Loucy (cell line): ENCODE measurements around the gene SIRPA.

Source experiments
- EZH2phosphoT487 ChIP-seq: fragments of 200-600 bp; IDR thresholded peaks from 2 replicates; pipeline ENCODE4 v1.6.1; 2018; ENCODE audit warnings: antibody characterized with exemption, mild to moderate bottlenecking, moderate library complexity, borderline replicate concordance
- TF ChIP-seq, protein P1 (sequence below): fragments of 200-600 bp; sonication (generic); conservative IDR thresholded peaks from 2 replicates; pipeline ENCODE4 v1.5.1; 2014; ENCODE audit warnings: mild to moderate bottlenecking, antibody characterized with exemption, low read length

DNA sequence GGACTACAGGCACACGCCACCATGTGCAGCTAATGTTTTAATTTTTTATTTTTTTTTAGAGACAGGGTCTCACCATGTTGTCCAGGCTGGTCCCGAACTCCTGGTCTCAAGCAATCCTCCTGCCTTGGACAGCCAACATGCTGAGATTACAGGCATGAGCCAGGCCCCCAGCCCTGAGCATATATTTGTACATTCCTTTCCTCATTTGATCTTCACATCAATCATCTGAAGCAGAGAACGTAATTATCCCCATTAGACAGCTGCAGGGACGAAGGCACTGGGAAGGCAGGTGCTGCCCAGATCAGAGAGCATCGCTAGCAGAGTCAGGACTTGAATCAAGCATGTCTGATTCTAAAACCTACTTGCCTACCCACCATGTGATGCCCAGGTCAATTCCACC lies 41.0 kb upstream of the SIRPA start:
- TF ChIP-seq, protein P1, sequence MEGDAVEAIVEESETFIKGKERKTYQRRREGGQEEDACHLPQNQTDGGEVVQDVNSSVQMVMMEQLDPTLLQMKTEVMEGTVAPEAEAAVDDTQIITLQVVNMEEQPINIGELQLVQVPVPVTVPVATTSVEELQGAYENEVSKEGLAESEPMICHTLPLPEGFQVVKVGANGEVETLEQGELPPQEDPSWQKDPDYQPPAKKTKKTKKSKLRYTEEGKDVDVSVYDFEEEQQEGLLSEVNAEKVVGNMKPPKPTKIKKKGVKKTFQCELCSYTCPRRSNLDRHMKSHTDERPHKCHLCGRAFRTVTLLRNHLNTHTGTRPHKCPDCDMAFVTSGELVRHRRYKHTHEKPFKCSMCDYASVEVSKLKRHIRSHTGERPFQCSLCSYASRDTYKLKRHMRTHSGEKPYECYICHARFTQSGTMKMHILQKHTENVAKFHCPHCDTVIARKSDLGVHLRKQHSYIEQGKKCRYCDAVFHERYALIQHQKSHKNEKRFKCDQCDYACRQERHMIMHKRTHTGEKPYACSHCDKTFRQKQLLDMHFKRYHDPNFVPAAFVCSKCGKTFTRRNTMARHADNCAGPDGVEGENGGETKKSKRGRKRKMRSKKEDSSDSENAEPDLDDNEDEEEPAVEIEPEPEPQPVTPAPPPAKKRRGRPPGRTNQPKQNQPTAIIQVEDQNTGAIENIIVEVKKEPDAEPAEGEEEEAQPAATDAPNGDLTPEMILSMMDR, result no peak
- TF ChIP-seq EZH2phosphoT487, result no peak
